GM12878 (cell line): ENCODE results near the gene CCDC87. TPM values are rescaled to one million over a fixed set of nuclear protein-coding genes. Genes with fewer than 3 reads are reported as not detected.

Source experiments
- ATAC-seq: fragments of 200-7000 bp; cut with Tn5 transposase; 3 replicates; pipeline ENCODE4 v1.9.1; 2020; ENCODE audit warnings: mild to moderate bottlenecking, moderate library complexity
- BruUV-seq: library from RNA; stranded (reverse); fragments of 400-500 nt; replicated peaks from 2 replicates; lab custom pipeline; 2021; lab: Mats Ljungman, UMichigan
- CTCF ChIA-PET: fragments of 300-600 bp; sonication (Branson Sonifier 250); formaldehyde crosslinking; extraction: SDS; loops from one replicate; lab custom pipeline; 2021; ENCODE audit warnings: inconsistent platforms; lab: Yijun Ruan, JAX
- POLR2A ChIA-PET: fragments of 350-600 bp; formaldehyde crosslinking; extraction: SDS; loops from one replicate; lab custom pipeline; 2021; ENCODE audit warnings: inconsistent platforms; lab: Charles Lee
- RAD21 ChIA-PET: fragments of 300-600 bp; sonication (Branson Sonifier 250); formaldehyde crosslinking; loops from one replicate; lab custom pipeline; 2023; ENCODE audit warnings: antibody characterized with exemption; ENCODE audit not compliant: unreplicated experiment; lab: Charles Lee
- SMC1A ChIA-PET: fragments of 300-600 bp; sonication (Branson Sonifier 250); formaldehyde crosslinking; loops from one replicate; lab custom pipeline; 2023; ENCODE audit not compliant: unreplicated experiment, uncharacterized antibody; lab: Charles Lee
- DNase-seq: peaks from one replicate; pipeline ENCODE4 v3.0.0-alpha.2; 2011; ENCODE audit warnings: low read depth, low spot score
- FAIRE-seq: peaks from 3 replicates; lab custom pipeline; 2011; peaks lifted over from hg19 to GRCh38; lab: Jason Lieb, UNC
- H2AFZ ChIP-seq: 2 replicates; pipeline ENCODE4 v1.6.0; 2011; ENCODE audit warnings: low read depth, low read length, control low read depth; ENCODE audit not compliant: control insufficient read depth
- H3K27ac ChIP-seq: 2 replicates; pipeline ENCODE4 v1.5.1; 2011; ENCODE audit warnings: control low read depth; ENCODE audit not compliant: control insufficient read depth, insufficient read depth
- H3K27me3 ChIP-seq, 2 experiments: replicated peaks in 1 of 2; 2 replicates each; pipeline versions ENCODE4 v1.6.0 to v1.6.1; 2011; ENCODE audit warnings: low read length in 1 of 2; ENCODE audit not compliant: control insufficient read depth in 2 of 2, insufficient read depth in 2 of 2
- H3K36me3 ChIP-seq, 2 experiments: 2 replicates each; pipeline ENCODE4 v1.5.1; 2011; ENCODE audit warnings: low read length in 1 of 2; ENCODE audit not compliant: control insufficient read depth in 2 of 2, insufficient read depth in 2 of 2
- H3K4me1 ChIP-seq: 2 replicates; pipeline ENCODE4 v1.6.1; 2011; ENCODE audit warnings: mild to moderate bottlenecking, low read length, moderate library complexity, mixed read lengths; ENCODE audit not compliant: control insufficient read depth, insufficient read depth
- H3K4me2 ChIP-seq: 2 replicates; pipeline ENCODE4 v1.6.0; 2011; ENCODE audit warnings: control low read depth; ENCODE audit not compliant: control insufficient read depth, insufficient read depth
- H3K4me3 ChIP-seq: fragments of 200-600 bp; sonication (generic); 2 replicates; pipeline ENCODE4 v1.5.1; 2016
- H3K79me2 ChIP-seq: 2 replicates; pipeline ENCODE4 v1.6.0; 2011; ENCODE audit warnings: low read length; ENCODE audit not compliant: control insufficient read depth, insufficient read depth
- H3K9ac ChIP-seq: 2 replicates; pipeline ENCODE4 v1.8.0; 2011; ENCODE audit warnings: low read length, control low read depth, mixed read lengths; ENCODE audit not compliant: control insufficient read depth, insufficient read depth
- H3K9me3 ChIP-seq: replicated peaks from 3 replicates; pipeline ENCODE4 v1.5.1; 2011; ENCODE audit warnings: mild to moderate bottlenecking, low read length; ENCODE audit not compliant: control insufficient read depth, insufficient read depth
- H4K20me1 ChIP-seq: 2 replicates; pipeline ENCODE4 v1.6.0; 2011; ENCODE audit not compliant: control insufficient read depth, insufficient read depth
- ATF2 ChIP-seq: IDR thresholded peaks from 2 replicates; pipeline ENCODE4 v1.6.1; 2012; ENCODE audit warnings: low read length, inconsistent platforms
- ATF7 ChIP-seq: fragments of 450-650 bp; IDR thresholded peaks from 2 replicates; pipeline ENCODE4 v1.6.1; 2016; ENCODE audit warnings: low read depth, mild to moderate bottlenecking
- CTCF ChIP-seq, 3 experiments: IDR thresholded peaks in 2 of 3; conservative IDR thresholded peaks in 1 of 3; 2 replicates each; pipeline ENCODE4 v1.5.1; 2011; ENCODE audit warnings: low read depth in 3 of 3, low read length in 3 of 3, mild to moderate bottlenecking in 3 of 3, control low read depth in 2 of 3, moderate library complexity in 2 of 3, inconsistent platforms in 1 of 3, mixed read lengths in 1 of 3; ENCODE audit not compliant: control insufficient read depth in 2 of 3, insufficient read depth in 1 of 3; ENCODE audit errors: extremely low read depth in 1 of 3
- CUX1 ChIP-seq: IDR thresholded peaks from 2 replicates; pipeline ENCODE4 v1.6.1; 2012; ENCODE audit warnings: improper control_type of control experiment, low read depth, low read length; ENCODE audit not compliant: insufficient replicate concordance
- EGR1 ChIP-seq, 2 experiments: IDR thresholded peaks; 1 replicate in 1 of 2; 2 replicates in 1 of 2; pipeline ENCODE4 v1.6.1; 2011 to 2012; ENCODE audit warnings: low read depth in 2 of 2, low read length in 2 of 2, borderline replicate concordance in 1 of 2, mild to moderate bottlenecking in 1 of 2, moderate library complexity in 1 of 2
- HDAC2 ChIP-seq: fragments of 200-600 bp; sonication (generic); IDR thresholded peaks from 2 replicates; pipeline ENCODE4 v1.6.1; 2017
- IRF5 ChIP-seq: fragments of 450-650 bp; IDR thresholded peaks from 2 replicates; pipeline ENCODE4 v1.6.1; 2017; ENCODE audit warnings: borderline replicate concordance
- NR2C2 ChIP-seq: IDR thresholded peaks from 2 replicates; pipeline ENCODE4 v1.6.1; 2011; ENCODE audit warnings: borderline replicate concordance, low read depth; ENCODE audit not compliant: control insufficient read depth, insufficient read length
- POLR2A ChIP-seq: IDR thresholded peaks from 2 replicates; pipeline ENCODE4 v1.6.1; 2011; ENCODE audit warnings: low read depth, mild to moderate bottlenecking, low read length
- RCOR1 ChIP-seq: conservative IDR thresholded peaks from 2 replicates; pipeline ENCODE4 v1.6.1; 2012; ENCODE audit warnings: low read depth, low read length, improper control_type of control experiment
- RELA ChIP-seq: fragments of 450-650 bp; IDR thresholded peaks from 2 replicates; pipeline ENCODE4 v1.8.0; 2014; ENCODE audit warnings: borderline replicate concordance; ENCODE audit not compliant: partially characterized antibody
- SP1 ChIP-seq: IDR thresholded peaks from one replicate; pipeline ENCODE4 v1.6.1; 2011; ENCODE audit warnings: low read depth, low read length
- STAT1 ChIP-seq: fragments of 450-650 bp; conservative IDR thresholded peaks from 2 replicates; pipeline ENCODE4 v1.6.1; 2014; ENCODE audit warnings: antibody characterized with exemption, mild to moderate bottlenecking
- WRNIP1 ChIP-seq: IDR thresholded peaks from 2 replicates; pipeline ENCODE4 v1.6.1; 2011; ENCODE audit warnings: low read depth, low read length, improper control_type of control experiment, borderline replicate concordance
- ZZZ3 ChIP-seq: IDR thresholded peaks from 2 replicates; pipeline ENCODE4 v1.6.1; 2011; ENCODE audit warnings: low read depth; ENCODE audit not compliant: control insufficient read depth, insufficient read length
- WGBS: methylation state at CpG from one replicate; pipeline ENCODE4 v1.1.6; 2016; ENCODE audit warnings: low lambda C conversion rate; ENCODE audit not compliant: insufficient replicate concordance, insufficient coverage; ENCODE audit errors: missing lambda C conversion rate; 5-methylcytosine and 5-hydroxymethylcytosine counted together
- in situ Hi-C: fragments of 300-500 bp; cut with MboI; formaldehyde crosslinking; loops from 9 replicates; pipeline ENCODE4 v1.14.3; 2018; ENCODE audit warnings: mixed read lengths
- intact Hi-C: fragments of 100-400 bp; cut with micrococcal nuclease; formaldehyde crosslinking; loops from one replicate; pipeline ENCODE4 v1.14.2; 2022; ENCODE audit not compliant: unreplicated experiment
- polyA plus RNA-seq, 11 experiments: library from polyadenylated mRNA; depleted of rRNA in 4 of 11; unstranded in 6 of 11; stranded (reverse) in 5 of 11; fragments of >200 nt; fragmentation: Nextera tagmentation in 4 of 11; fragmentation: Illumina TruSeq in 1 of 11; extraction: Ambion mirVana in 4 of 11; extraction: Trizol in 1 of 11; gene quantifications; 1 replicate in 1 of 11; 2 replicates in 10 of 11; pipeline versions ENCODE4 v1.2.1 to v1.2.3, GENCODE V29; 2011 to 2016; ENCODE audit warnings: inconsistent platforms in 2 of 11, missing spikeins in 2 of 11, low read depth in 1 of 11
- total RNA-seq, 4 experiments: library from RNA; depleted of rRNA in 3 of 4; stranded (reverse); fragments of >200 nt in 3 of 4; fragmentation: Illumina TruSeq in 1 of 4; extraction: Trizol in 1 of 4; gene quantifications; 2 replicates each; pipeline versions ENCODE4 v1.2.1 to v1.2.3, GENCODE V29; 2013 to 2021

CCDC87 gene
- total and polyA plus RNA-seq, 10 of the 15 experiments (the other 5 are each of a cell fraction or from before 2014, with no cell fraction given) = 0.02 to 0.17 (median 0.09) TPM; not detected in 3

- RAD21 ChIA-PET = no interaction called here
- Histone ChIP-seq H3K9me3 (no peaks in the 10 kb centered on the region), H3K4me2 (no peak overlapping the region), H3K4me1 (no peaks in the 10 kb centered on the region), H2AFZ (no peak overlapping the region), H3K4me3 (no peak overlapping the region), H3K79me2 (no peaks in the 10 kb centered on the region), H3K27me3 (no peaks in the 10 kb centered on the region), H3K9ac (no peak overlapping the region), H3K36me3 (no peaks in the 10 kb centered on the region), H4K20me1 (no peaks in the 10 kb centered on the region), H3K27ac (no peak overlapping the region)
- intact Hi-C loops (no loop called here), in situ Hi-C loops (no loop called here)
- WGBS = 48% methylated on average over 7 of the region's 7 CpGs
- SMC1A ChIA-PET = no interaction called here
- ATAC-seq (no peak), FAIRE-seq (no peak), DNase-seq (no peak)
- POLR2A ChIA-PET = no interaction called here
- BruUV-seq = no TSS peak
- CTCF ChIA-PET = no interaction called here
- TF ChIP-seq HDAC2 (no peak), ZZZ3 (no peak), CUX1 (no peak), CTCF (IDR thresholded peaks at IDR 0.05 in 2 of 3, conservative IDR thresholded peaks at IDR 0.05 in 1 of 3; ENCODE audit: control insufficient read depth in 2 of 3, extremely low read depth in 1 of 3, insufficient read depth in 1 of 3, low read depth in 3 of 3, low read length in 3 of 3) (no peak), ATF2 (no peak), EGR1 (IDR thresholded peaks at IDR 0.05; ENCODE audit: borderline replicate concordance in 1 of 2, low read depth in 2 of 2, low read length in 2 of 2) (no peak), STAT1 (no peak), ATF7 (no peak), RCOR1 (no peak), POLR2A (no peak), NR2C2 (no peak), RELA (no peak), SP1 (no peak), IRF5 (no peak), WRNIP1 (no peak)
These were observed 36.8 kb downstream of the CCDC87 start for GRCh38 chr11:66556086-66556485.
